PC-3 (cell line): ENCODE results near the gene ENDOV. TPM values are rescaled to one million over a fixed set of nuclear protein-coding genes. Genes with fewer than 3 reads are reported as not detected.

ENCODE experiments used
- ATAC-seq: fragments of 200-7000 bp; cut with Tn5 transposase; 2 replicates; pipeline ENCODE4 v1.9.1; 2020; ENCODE audit warnings: mild to moderate bottlenecking, moderate library complexity
- BruUV-seq: library from RNA; stranded (reverse); fragments of 400-500 nt; replicated peaks from 2 replicates; lab custom pipeline; 2021; lab: Mats Ljungman, UMichigan
- CTCF ChIA-PET: fragments of 300-600 bp; sonication (Branson Sonifier 250); formaldehyde crosslinking; loops from one replicate; lab custom pipeline; 2022; ENCODE audit warnings: antibody characterized with exemption; lab: Charles Lee
- POLR2A ChIA-PET: fragments of 300-600 bp; sonication (Branson Sonifier 250); formaldehyde crosslinking; loops from one replicate; lab custom pipeline; 2022; ENCODE audit warnings: antibody characterized with exemption; ENCODE audit not compliant: unreplicated experiment; lab: Charles Lee
- DNase-seq: peaks from one replicate; pipeline ENCODE4 v3.0.0-alpha.2; 2015
- H2AFZ ChIP-seq: fragments of 300-600 bp; sonication (generic); 2 replicates; pipeline ENCODE4 v1.6.0; 2016; ENCODE audit warnings: antibody characterized with exemption, low read length
- H3F3A ChIP-seq: fragments of 300-600 bp; sonication (generic); one replicate; pipeline ENCODE4 v1.6.0; 2017; ENCODE audit warnings: antibody characterized with exemption, low read length, control low read depth, mild to moderate bottlenecking; ENCODE audit not compliant: unreplicated experiment
- H3K27ac ChIP-seq: fragments of 300-600 bp; sonication (generic); 2 replicates; pipeline ENCODE4 v1.5.1; 2016; ENCODE audit warnings: mild to moderate bottlenecking, low read length
- H3K27me3 ChIP-seq: fragments of 300-600 bp; sonication (generic); 2 replicates; pipeline ENCODE4 v1.6.1; 2016; ENCODE audit warnings: low read length, mixed read lengths
- H3K36me3 ChIP-seq: fragments of 300-600 bp; sonication (generic); 2 replicates; pipeline ENCODE4 v1.6.1; 2016; ENCODE audit warnings: low read depth, mixed run types, low read length, mixed read lengths
- H3K4me1 ChIP-seq: fragments of 300-600 bp; sonication (generic); 2 replicates; pipeline ENCODE4 v1.5.1; 2016; ENCODE audit warnings: low read length; ENCODE audit not compliant: insufficient read depth
- H3K4me2 ChIP-seq: fragments of 300-600 bp; sonication (generic); 2 replicates; pipeline ENCODE4 v1.6.0; 2016; ENCODE audit warnings: low read length
- H3K4me3 ChIP-seq: fragments of 300-600 bp; sonication (generic); 2 replicates; pipeline ENCODE4 v1.5.1; 2016; ENCODE audit warnings: mild to moderate bottlenecking, low read length, mixed read lengths
- H3K79me2 ChIP-seq: fragments of 300-600 bp; sonication (generic); 2 replicates; pipeline ENCODE4 v1.6.1; 2017; ENCODE audit warnings: low read length, mixed read lengths
- H3K9ac ChIP-seq: fragments of 300-600 bp; sonication (generic); 2 replicates; pipeline ENCODE4 v1.6.0; 2016; ENCODE audit warnings: mild to moderate bottlenecking, low read length
- H3K9me2 ChIP-seq: fragments of 300-600 bp; sonication (generic); replicated peaks from 2 replicates; pipeline ENCODE4 v1.6.1; 2016; ENCODE audit warnings: mixed run types, low read length, mixed read lengths
- H3K9me3 ChIP-seq: fragments of 300-600 bp; sonication (generic); 2 replicates; pipeline ENCODE4 v1.6.1; 2016; ENCODE audit warnings: low read length, mixed read lengths
- H4K20me1 ChIP-seq: fragments of 300-600 bp; sonication (generic); 2 replicates; pipeline ENCODE4 v1.6.1; 2016; ENCODE audit warnings: low read length, mixed read lengths
- EZH2 ChIP-seq: fragments of 300-600 bp; sonication (generic); IDR thresholded peaks from one replicate; pipeline ENCODE4 v1.6.1; 2017; ENCODE audit warnings: antibody characterized with exemption, mild to moderate bottlenecking, low read length; ENCODE audit not compliant: unreplicated experiment
- EZH2phosphoT487 ChIP-seq: fragments of 300-600 bp; sonication (generic); IDR thresholded peaks from 2 replicates; pipeline ENCODE4 v1.6.1; 2018; ENCODE audit warnings: mild to moderate bottlenecking, antibody characterized with exemption, low read length, borderline replicate concordance
- intact Hi-C: fragments of 100-400 bp; cut with micrococcal nuclease; formaldehyde crosslinking; loops from 2 replicates; pipeline ENCODE4 v1.9.0; 2023
- total RNA-seq: library from RNA; depleted of rRNA; stranded (reverse); fragments of >200 nt; gene quantifications from 2 replicates; pipeline ENCODE4 v1.2.3, GENCODE V29; 2014
- TF ChIP-seq, protein P1 (sequence below): fragments of 300-600 bp; sonication (generic); conservative IDR thresholded peaks from 2 replicates; pipeline ENCODE4 v1.5.1; 2017; ENCODE audit warnings: antibody characterized with exemption, low read depth, mild to moderate bottlenecking, low read length

The ENDOV gene
- total RNA-seq, 1 experiment from 2014 or later, result 57.9 TPM

DNA sequence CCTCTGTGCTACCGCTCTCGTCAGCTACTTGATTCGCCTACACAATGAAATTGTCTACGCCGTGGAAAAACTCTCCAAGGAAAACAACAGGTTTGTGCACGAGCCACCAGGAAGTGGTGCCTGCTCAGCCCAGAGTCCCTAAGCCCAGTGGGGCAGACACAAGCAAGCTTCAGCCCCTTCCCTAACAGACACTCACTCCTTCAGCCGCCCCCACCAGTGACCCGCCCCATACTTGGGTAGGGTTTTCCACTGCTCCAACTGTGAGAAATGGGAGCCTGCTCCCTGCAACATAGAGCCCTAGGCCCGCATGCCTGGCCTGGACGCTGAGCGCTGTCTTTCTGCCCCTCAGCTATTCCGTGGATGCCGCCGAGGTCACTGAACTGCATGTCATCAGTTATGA is 28.6 kb upstream of the ENDOV start:
- H3K4me3 ChIP-seq, result no peak overlapping the region
- CTCF ChIA-PET, result no interaction called here
- no TSS peak for BruUV-seq
- H3K27me3 ChIP-seq, result no peaks in the 10 kb centered on the region
- peaks cover 55% of the 10 kb centered on the region for H3K36me3 ChIP-seq
- H3K4me2 ChIP-seq, result no peak overlapping the region
- H3F3A ChIP-seq, result no peaks in the 10 kb centered on the region
- H2AFZ ChIP-seq, result no peak overlapping the region
- no peaks in the 10 kb centered on the region for H4K20me1 ChIP-seq
- H3K79me2 ChIP-seq, result no peaks in the 10 kb centered on the region
- no peak overlapping the region for H3K27ac ChIP-seq
- POLR2A ChIA-PET, result no interaction called here
- no peak overlapping the region for H3K9ac ChIP-seq
- no peaks in the 10 kb centered on the region for H3K9me2 ChIP-seq
- TF ChIP-seq, protein P1, sequence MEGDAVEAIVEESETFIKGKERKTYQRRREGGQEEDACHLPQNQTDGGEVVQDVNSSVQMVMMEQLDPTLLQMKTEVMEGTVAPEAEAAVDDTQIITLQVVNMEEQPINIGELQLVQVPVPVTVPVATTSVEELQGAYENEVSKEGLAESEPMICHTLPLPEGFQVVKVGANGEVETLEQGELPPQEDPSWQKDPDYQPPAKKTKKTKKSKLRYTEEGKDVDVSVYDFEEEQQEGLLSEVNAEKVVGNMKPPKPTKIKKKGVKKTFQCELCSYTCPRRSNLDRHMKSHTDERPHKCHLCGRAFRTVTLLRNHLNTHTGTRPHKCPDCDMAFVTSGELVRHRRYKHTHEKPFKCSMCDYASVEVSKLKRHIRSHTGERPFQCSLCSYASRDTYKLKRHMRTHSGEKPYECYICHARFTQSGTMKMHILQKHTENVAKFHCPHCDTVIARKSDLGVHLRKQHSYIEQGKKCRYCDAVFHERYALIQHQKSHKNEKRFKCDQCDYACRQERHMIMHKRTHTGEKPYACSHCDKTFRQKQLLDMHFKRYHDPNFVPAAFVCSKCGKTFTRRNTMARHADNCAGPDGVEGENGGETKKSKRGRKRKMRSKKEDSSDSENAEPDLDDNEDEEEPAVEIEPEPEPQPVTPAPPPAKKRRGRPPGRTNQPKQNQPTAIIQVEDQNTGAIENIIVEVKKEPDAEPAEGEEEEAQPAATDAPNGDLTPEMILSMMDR, result no peak
- TF ChIP-seq EZH2 (no peak), EZH2phosphoT487 (no peak)
- H3K9me3 ChIP-seq, result no peaks in the 10 kb centered on the region
- no peak for ATAC-seq
- DNase-seq, result no peak
- intact Hi-C loops, result no loop called here
- no peaks in the 10 kb centered on the region for H3K4me1 ChIP-seq

GRCh38 chr17:80387071-80387470 is 27.9 kb upstream of the ENDOV start:
- Histone ChIP-seq H2AFZ (no peak overlapping the region), H3K27me3 (no peaks in the 10 kb centered on the region), H3F3A (no peaks in the 10 kb centered on the region), H3K4me1 (no peaks in the 10 kb centered on the region), H3K27ac (no peak overlapping the region), H4K20me1 (no peaks in the 10 kb centered on the region), H3K4me3 (no peak overlapping the region), H3K4me2 (no peak overlapping the region), H3K79me2 (no peaks in the 10 kb centered on the region), H3K9me2 (no peaks in the 10 kb centered on the region), H3K9ac (no peak overlapping the region), H3K9me3 (no peaks in the 10 kb centered on the region), H3K36me3 (peaks cover 50% of the 10 kb centered on the region)
- CTCF ChIA-PET, result no interaction called here
- TF ChIP-seq EZH2 (no peak), EZH2phosphoT487 (no peak)
- TF ChIP-seq, protein P1, result no peak
- no TSS peak for BruUV-seq
- DNase-seq, result no peak
- ATAC-seq, result no peak
- intact Hi-C loops, result no loop called here
- POLR2A ChIA-PET, result no interaction called here

DNA sequence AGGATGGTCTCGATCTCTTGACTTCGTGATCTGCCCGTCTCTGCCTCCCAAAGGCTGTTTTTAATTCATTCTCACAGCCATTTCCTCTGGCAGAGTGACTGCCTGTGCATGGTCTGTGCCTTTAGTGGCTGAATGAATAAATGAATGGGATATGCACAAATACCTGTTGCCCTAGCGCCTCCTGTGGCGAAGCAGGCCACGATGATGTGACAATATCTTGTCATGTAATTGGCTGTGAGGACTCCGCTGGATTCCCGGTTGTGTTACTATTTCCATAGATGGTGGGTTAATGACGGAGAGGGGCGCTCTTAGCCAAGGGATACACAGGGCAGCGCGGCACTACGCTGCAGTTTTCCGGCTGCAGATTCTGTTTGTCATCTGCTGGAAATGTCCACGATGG is 26.8 kb upstream of the ENDOV start:
- no peak overlapping the region for H3K9ac ChIP-seq
- DNase-seq (no peak), ATAC-seq (no peak)
- H3K27me3 ChIP-seq, result no peaks in the 10 kb centered on the region
- ChIA-PET CTCF (no interaction called here), POLR2A (no interaction called here)
- no peaks in the 10 kb centered on the region for H3K9me2 ChIP-seq
- H3F3A ChIP-seq, result no peaks in the 10 kb centered on the region
- peaks cover 46% of the 10 kb centered on the region for H3K36me3 ChIP-seq
- TF ChIP-seq, protein P1, result peak; percentile 47
- no peak for TF ChIP-seq EZH2
- H3K79me2 ChIP-seq, result no peaks in the 10 kb centered on the region
- no peaks in the 10 kb centered on the region for H3K9me3 ChIP-seq
- no peak overlapping the region for H2AFZ ChIP-seq
- no TSS peak for BruUV-seq
- H4K20me1 ChIP-seq, result no peaks in the 10 kb centered on the region
- H3K4me2 ChIP-seq, result no peak overlapping the region
- no peak overlapping the region for H3K4me3 ChIP-seq
- no peak overlapping the region for H3K27ac ChIP-seq
- H3K4me1 ChIP-seq, result no peaks in the 10 kb centered on the region
- intact Hi-C loops, result no loop called here
